ENCODE data around the gene DCDC2B. TPM values are rescaled to one million over a fixed set of nuclear protein-coding genes. Genes with fewer than 3 reads are reported as not detected.
A peak's percentile ranks its signal among the peaks of the same experiment; 100 is the strongest.

Gene DCDC2B
- total RNA-seq, 1 experiment from 2014 or later, result 0.27 TPM

DNA sequence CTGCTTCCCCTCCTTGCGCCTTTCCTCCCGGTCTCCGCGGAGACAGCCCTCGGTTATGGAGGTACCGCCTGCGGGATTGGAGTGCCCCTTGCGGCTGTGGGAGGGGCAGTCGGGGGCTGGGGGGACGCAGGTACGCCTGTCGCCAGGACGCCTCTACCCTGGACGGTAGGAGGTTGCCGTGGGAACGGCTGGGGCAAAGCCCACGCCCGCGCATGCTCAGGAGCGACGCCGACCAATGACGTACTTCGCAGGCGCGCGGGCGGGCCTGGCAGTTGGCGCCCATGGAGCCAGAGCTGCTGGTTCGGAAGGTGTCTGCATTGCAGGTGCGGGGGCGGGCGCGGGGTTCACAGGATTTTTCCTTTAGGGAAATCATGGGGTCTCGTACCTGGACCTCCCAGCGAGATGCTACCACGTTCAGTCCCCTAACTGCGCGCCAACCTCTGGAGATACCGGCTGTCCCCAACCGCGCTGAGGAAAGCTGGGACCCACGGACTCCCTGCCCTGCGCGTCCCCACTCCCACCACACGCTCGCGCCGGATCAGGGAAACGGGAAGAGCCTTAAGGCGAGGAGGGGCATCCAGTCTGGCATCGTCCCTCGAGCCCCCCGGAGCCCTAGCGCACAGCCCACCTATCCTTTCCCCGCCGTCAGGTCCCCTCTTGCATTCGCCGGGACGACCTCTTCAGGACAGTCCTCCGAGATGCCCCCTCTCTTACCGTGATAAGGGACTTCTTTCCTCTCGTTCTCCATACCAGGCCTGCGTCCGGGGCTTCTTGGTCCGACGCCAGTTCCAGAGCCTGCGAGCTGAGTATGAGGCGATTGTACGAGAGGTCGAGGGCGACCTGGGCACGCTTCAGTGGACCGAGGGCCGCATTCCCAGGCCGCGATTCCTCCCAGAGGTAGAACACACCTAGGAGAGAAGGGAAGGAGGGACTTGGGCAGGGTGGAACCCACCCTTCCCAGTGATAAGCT lies 3.2 kb upstream of the DCDC2B start, which contains the start of gene IQCC:
IQCC (plus strand) TSS at position 271 of the 970 bp plus-strand sequence; CDS start at position 282, 11 bp downstream.
- no peak for TF ChIP-seq TCF7L2 (IDR thresholded peaks at IDR 0.05; ENCODE audit: borderline replicate concordance, extremely low read depth, insufficient read depth, insufficient read length)
- TF ChIP-seq, protein P1, sequence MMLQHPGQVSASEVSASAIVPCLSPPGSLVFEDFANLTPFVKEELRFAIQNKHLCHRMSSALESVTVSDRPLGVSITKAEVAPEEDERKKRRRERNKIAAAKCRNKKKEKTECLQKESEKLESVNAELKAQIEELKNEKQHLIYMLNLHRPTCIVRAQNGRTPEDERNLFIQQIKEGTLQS (IDR thresholded peaks at IDR 0.05), result no peak; the same call in 1 of the 2 replicates
- peak; percentile 98 for TF ChIP-seq EGR1 (IDR thresholded peaks at IDR 0.05; ENCODE audit: low read depth)
- no peak for TF ChIP-seq JUND (IDR thresholded peaks at IDR 0.05)
- TF ChIP-seq, protein P2, sequence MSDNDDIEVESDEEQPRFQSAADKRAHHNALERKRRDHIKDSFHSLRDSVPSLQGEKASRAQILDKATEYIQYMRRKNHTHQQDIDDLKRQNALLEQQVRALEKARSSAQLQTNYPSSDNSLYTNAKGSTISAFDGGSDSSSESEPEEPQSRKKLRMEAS (IDR thresholded peaks at IDR 0.05), result peak; percentile 49; the same call in 1 of the 2 replicates
- TF ChIP-seq SRF (IDR thresholded peaks at IDR 0.05; ENCODE audit: low read depth), result no peak; the same call in 1 of the 2 replicates
- no peak for TF ChIP-seq FOSL1 (IDR thresholded peaks at IDR 0.05; ENCODE audit: low read depth)
- no peak for TF ChIP-seq CEBPB (IDR thresholded peaks at IDR 0.05; ENCODE audit: low read depth)
- TF ChIP-seq SP1 (IDR thresholded peaks at IDR 0.05; ENCODE audit: low read depth), result no peak; the same call in 1 of the 2 replicates
- TF ChIP-seq EZH2 (IDR thresholded peaks at IDR 0.05), result no peak
- peak; percentile 96 for TF ChIP-seq POLR2AphosphoS5 (IDR thresholded peaks at IDR 0.05; ENCODE audit: low read depth, low read length)
- peak; percentile 44 for TF ChIP-seq POLR2A (IDR thresholded peaks at IDR 0.05; ENCODE audit: borderline replicate concordance, extremely low read depth, insufficient read depth, insufficient read length)
- no peak for TF ChIP-seq EZH2phosphoT487 (IDR thresholded peaks at IDR 0.05; ENCODE audit: borderline replicate concordance)
- TF ChIP-seq SIN3A (IDR thresholded peaks at IDR 0.05; ENCODE audit: low read depth), result no peak; the same call in 1 of the 2 replicates
- TF ChIP-seq ZFX (IDR thresholded peaks at IDR 0.05), result peak; percentile 69; the same call in 1 of the 2 replicates
- TF ChIP-seq YY1 (IDR thresholded peaks at IDR 0.05; ENCODE audit: extremely low read depth, insufficient replicate concordance, low read depth, low read length), result peak; percentile 76
- peaks cover 0 to 11% of the 10 kb centered on the region in 2 experiments; a peak in 1 of 4 replicates for H3K36me3 ChIP-seq (ENCODE audit: control insufficient read depth in 1 of 2, insufficient read depth in 2 of 2, low read length in 2 of 2)
- H3K9ac ChIP-seq (ENCODE audit: low read length), result peak within 1 kb of the TSS; percentile 95
- H3K9me3 ChIP-seq (ENCODE audit: control insufficient read depth in 1 of 2, insufficient read depth in 1 of 2, low read depth in 1 of 2, low read length in 2 of 2), result no peaks in the 10 kb centered on the region
- no peaks in the 10 kb centered on the region for H4K20me1 ChIP-seq (ENCODE audit: insufficient read depth)
- no peaks in the 10 kb centered on the region for H3K9me2 ChIP-seq (ENCODE audit: insufficient read depth)
- H3K4me2 ChIP-seq (ENCODE audit: low read length), result peak within 1 kb of the TSS; percentile 91
- H3K27me3 ChIP-seq (ENCODE audit: insufficient read depth, low read length), result no peaks in the 10 kb centered on the region
- DNase-seq (ENCODE audit: low read depth, low spot score) (peak; percentile 65), ATAC-seq (peak; percentile 87)
- TSS peak; percentile 86 for BruUV-seq (replicated peaks)
- H3K4me3 ChIP-seq (replicated peaks in 1 of 2; ENCODE audit: low read depth in 1 of 2, low read length in 2 of 2), result peak within 1 kb of the TSS; percentile 77 to 78
- H3K79me2 ChIP-seq (ENCODE audit: insufficient read depth, low read length), result peaks cover 19% of the 10 kb centered on the region; the same call in 1 of the 2 replicates
- H2AFZ ChIP-seq (ENCODE audit: low read depth, low read length, poor library complexity, severe bottlenecking), result no peak within 1 kb of the TSS
- peaks cover 6 to 35% of the 10 kb centered on the region in 2 experiments; a peak in 3 of 4 replicates for H3K4me1 ChIP-seq (ENCODE audit: control insufficient read depth in 1 of 2, insufficient read depth in 2 of 2, low read length in 2 of 2)
- peak within 1 kb of the TSS; percentile 62 for H3K27ac ChIP-seq (ENCODE audit: low read depth, low read length)
- RAD21 ChIA-PET (ENCODE audit: low non-redundant PET in 1 of 2, low total read pairs in 2 of 2, uncharacterized antibody in 2 of 2, unreplicated experiment in 2 of 2), result no interaction called here
- CTCF ChIA-PET, result interaction anchor here (0.9 to 1.0 kb wide), 2 partner anchors 10 kb away, joined by 3 to 4 read pairs; no protein-coding TSS in a partner anchor
- intact Hi-C loops (cut with micrococcal nuclease), result no loop called here
- POLR2A ChIA-PET, result interaction anchor here (0.6 to 1.2 kb wide), 2 partner anchors 40 to 131 kb away, joined by 3 read pairs; partner anchors contain the start of gene MARCKSL1

All from HCT116 (cell line).